ENCODE measurements around the gene ADAR. TPM values are rescaled to one million over a fixed set of nuclear protein-coding genes. Genes with fewer than 3 reads are reported as not detected.

Gene ADAR
- total RNA-seq, 1 experiment from 2014 or later = 136 TPM

DNA sequence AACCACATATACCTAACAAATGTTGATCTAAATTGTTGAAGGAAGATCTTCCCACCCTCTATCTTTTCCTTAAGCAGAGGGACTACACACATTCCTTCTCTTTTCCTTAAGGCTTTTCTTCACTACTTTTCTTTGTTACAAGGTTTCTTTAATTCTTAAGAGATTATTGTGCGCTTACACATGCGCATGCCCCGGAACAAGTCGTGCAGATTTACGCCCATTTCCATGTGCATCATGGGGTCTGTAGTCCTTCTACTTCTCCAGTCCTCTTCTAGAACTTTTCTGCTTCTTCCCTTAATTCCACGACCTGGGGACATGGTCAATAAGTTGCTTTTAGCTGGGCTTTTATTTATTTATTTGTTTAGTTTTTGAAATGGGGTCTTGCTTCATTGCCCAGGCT is 42.1 kb downstream of the ADAR start:
- intact Hi-C loops (cut with micrococcal nuclease) = no loop called here
- BruUV-seq (replicated peaks) = no TSS peak

DNA sequence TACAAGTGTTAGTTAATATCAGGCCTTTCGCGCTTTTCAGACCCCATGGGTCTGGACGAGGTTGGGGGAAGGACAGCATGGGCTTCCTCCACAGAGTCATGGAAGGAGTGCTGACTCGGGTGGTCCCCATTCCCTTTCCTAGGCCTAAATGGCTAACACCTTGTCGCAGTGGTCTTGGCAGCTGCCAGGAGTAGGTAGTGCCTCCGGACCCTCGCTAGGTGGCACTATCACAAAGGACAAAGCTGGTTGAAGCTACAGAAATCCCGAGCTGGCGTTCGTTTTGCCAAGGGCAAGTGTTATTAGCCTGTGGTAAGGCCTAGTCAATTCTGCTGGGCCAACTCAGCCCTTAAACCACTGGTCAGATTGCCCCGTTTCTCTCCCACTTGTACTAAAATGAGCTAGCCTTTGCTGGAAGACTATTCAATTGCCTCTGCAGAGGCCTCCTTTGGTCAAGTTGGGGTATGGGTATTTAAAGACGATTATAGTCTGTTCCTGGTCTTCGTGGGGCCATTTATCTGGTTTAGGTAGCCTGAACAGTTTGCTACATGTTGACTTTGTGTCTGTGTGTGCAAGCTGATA is 48.4 kb downstream of the ADAR start:
- POLR2A ChIA-PET (ENCODE audit: unreplicated experiment) = interaction anchor here (0.5 to 0.7 kb wide), 4 partner anchors 233 to 827 kb away, joined by 3 to 11 read pairs (median 6); no protein-coding TSS in a partner anchor
- BruUV-seq (replicated peaks) = no TSS peak
- peak; percentile 64 for ATAC-seq

More for the DNA sequence above, 42.1 kb downstream of the ADAR start:
- H3K27me3 ChIP-seq (ENCODE audit: low read length) = peaks cover 26% of the 10 kb centered on the region
- H3F3A ChIP-seq (ENCODE audit: low read length, unreplicated experiment) = no peaks in the 10 kb centered on the region
- POLR2A ChIA-PET (ENCODE audit: unreplicated experiment) = no interaction called here
- H2AFZ ChIP-seq (ENCODE audit: low read length) = no peak overlapping the region
- H3K4me3 ChIP-seq (ENCODE audit: low read length) = no peak overlapping the region
- H3K9ac ChIP-seq (ENCODE audit: low read length) = no peak overlapping the region
- CTCF ChIA-PET = no interaction called here
- H3K4me1 ChIP-seq (ENCODE audit: insufficient read depth, low read length) = no peaks in the 10 kb centered on the region
- no peaks in the 10 kb centered on the region; the same call in 1 of the 2 replicates for H3K9me2 ChIP-seq (replicated peaks; ENCODE audit: low read length)
- no peaks in the 10 kb centered on the region for H4K20me1 ChIP-seq (ENCODE audit: low read length)
- no peaks in the 10 kb centered on the region for H3K9me3 ChIP-seq (ENCODE audit: low read length)
- ATAC-seq = no peak
- H3K4me2 ChIP-seq (ENCODE audit: low read length) = no peak overlapping the region
- no peaks in the 10 kb centered on the region for H3K79me2 ChIP-seq (ENCODE audit: low read length)
- H3K27ac ChIP-seq (ENCODE audit: low read length) = no peak overlapping the region
- TF ChIP-seq EZH2phosphoT487 (IDR thresholded peaks at IDR 0.05; ENCODE audit: borderline replicate concordance, low read length) (no peak), EZH2 (IDR thresholded peaks at IDR 0.05; ENCODE audit: low read length, unreplicated experiment) (no peak)
- TF ChIP-seq, protein P1, sequence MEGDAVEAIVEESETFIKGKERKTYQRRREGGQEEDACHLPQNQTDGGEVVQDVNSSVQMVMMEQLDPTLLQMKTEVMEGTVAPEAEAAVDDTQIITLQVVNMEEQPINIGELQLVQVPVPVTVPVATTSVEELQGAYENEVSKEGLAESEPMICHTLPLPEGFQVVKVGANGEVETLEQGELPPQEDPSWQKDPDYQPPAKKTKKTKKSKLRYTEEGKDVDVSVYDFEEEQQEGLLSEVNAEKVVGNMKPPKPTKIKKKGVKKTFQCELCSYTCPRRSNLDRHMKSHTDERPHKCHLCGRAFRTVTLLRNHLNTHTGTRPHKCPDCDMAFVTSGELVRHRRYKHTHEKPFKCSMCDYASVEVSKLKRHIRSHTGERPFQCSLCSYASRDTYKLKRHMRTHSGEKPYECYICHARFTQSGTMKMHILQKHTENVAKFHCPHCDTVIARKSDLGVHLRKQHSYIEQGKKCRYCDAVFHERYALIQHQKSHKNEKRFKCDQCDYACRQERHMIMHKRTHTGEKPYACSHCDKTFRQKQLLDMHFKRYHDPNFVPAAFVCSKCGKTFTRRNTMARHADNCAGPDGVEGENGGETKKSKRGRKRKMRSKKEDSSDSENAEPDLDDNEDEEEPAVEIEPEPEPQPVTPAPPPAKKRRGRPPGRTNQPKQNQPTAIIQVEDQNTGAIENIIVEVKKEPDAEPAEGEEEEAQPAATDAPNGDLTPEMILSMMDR (conservative IDR thresholded peaks at IDR 0.05; ENCODE audit: low read depth, low read length) = no peak
- no peak for DNase-seq
- no peaks in the 10 kb centered on the region for H3K36me3 ChIP-seq (ENCODE audit: low read depth, low read length)

More for the DNA sequence above, 48.4 kb downstream of the ADAR start:
- Histone ChIP-seq H3K4me1 (ENCODE audit: insufficient read depth, low read length) (peaks cover 24% of the 10 kb centered on the region), H2AFZ (ENCODE audit: low read length) (peak overlapping the region; percentile 94), H4K20me1 (ENCODE audit: low read length) (peaks cover 10% of the 10 kb centered on the region; the same call in 1 of the 2 replicates), H3K9me2 (replicated peaks; ENCODE audit: low read length) (no peaks in the 10 kb centered on the region), H3K4me3 (ENCODE audit: low read length) (peak overlapping the region; percentile 64), H3K9ac (ENCODE audit: low read length) (peak overlapping the region; percentile 75), H3K36me3 (ENCODE audit: low read depth, low read length) (peaks cover 15% of the 10 kb centered on the region), H3K4me2 (ENCODE audit: low read length) (peak overlapping the region; percentile 82), H3K27me3 (ENCODE audit: low read length) (no peaks in the 10 kb centered on the region), H3K79me2 (ENCODE audit: low read length) (peaks cover 37% of the 10 kb centered on the region), H3K27ac (ENCODE audit: low read length) (peak overlapping the region; percentile 74), H3F3A (ENCODE audit: low read length, unreplicated experiment) (no peaks in the 10 kb centered on the region), H3K9me3 (ENCODE audit: low read length) (no peaks in the 10 kb centered on the region)
- CTCF ChIA-PET = interaction anchor here (0.6 to 1.5 kb wide), 15 partner anchors 8 to 526 kb away, joined by 3 to 7 read pairs (median 4); partner anchors contain the start of gene CHRNB2
- intact Hi-C loops (cut with micrococcal nuclease) = loop anchor here (1.0 to 5.0 kb wide), 7 partner anchors 49 to 377 kb away; partner anchors contain the start of genes ADAR, IL6R and PMVK
- TF ChIP-seq, protein P1 (conservative IDR thresholded peaks at IDR 0.05; ENCODE audit: low read depth, low read length) = peak; percentile 99
- no peak for TF ChIP-seq EZH2phosphoT487 (IDR thresholded peaks at IDR 0.05; ENCODE audit: borderline replicate concordance, low read length)
- DNase-seq = peak; percentile 95

Measured in PC-3 (cell line).